Mammary epithelial cell (primary cell): ENCODE measurements around the gene RCC1.

Source experiments
- EZH2 ChIP-seq: IDR thresholded peaks from 2 replicates; pipeline ENCODE4 v1.6.1; 2012; ENCODE audit warnings: low read length, inconsistent platforms, borderline replicate concordance
- TF ChIP-seq, protein P1 (sequence below), 2 donors: IDR thresholded peaks in 1 of 2; conservative IDR thresholded peaks in 1 of 2; 2 replicates each; pipeline ENCODE4 v1.5.1; 2011 to 2012; ENCODE audit warnings: inconsistent platforms in 2 of 2, low read length in 2 of 2, mild to moderate bottlenecking in 2 of 2, control low read depth in 1 of 2, low read depth in 1 of 2; ENCODE audit not compliant: insufficient read depth in 1 of 2; ENCODE audit errors: extremely low read depth in 1 of 2

DNA sequence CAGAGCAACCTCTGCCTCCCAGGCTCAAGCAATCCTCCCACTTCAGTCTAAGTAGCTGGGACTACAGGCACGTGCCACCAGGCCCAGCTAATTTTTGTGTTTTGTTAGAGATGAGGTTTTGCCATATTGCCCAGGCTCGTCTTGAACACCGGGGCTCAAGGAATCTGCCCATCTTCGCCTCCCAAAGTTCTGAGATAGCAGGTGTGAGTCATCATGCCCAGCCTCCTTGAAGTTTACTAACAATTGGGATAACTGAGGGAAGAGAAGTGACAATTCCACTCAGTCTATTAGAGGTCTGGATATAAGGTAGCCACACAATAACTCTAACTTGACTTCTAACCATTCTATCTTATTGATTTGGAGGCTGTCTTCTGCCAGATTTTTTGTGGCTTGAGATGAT, 6.3 kb upstream of the RCC1 start:
- no peak for TF ChIP-seq EZH2
- TF ChIP-seq, protein P1, sequence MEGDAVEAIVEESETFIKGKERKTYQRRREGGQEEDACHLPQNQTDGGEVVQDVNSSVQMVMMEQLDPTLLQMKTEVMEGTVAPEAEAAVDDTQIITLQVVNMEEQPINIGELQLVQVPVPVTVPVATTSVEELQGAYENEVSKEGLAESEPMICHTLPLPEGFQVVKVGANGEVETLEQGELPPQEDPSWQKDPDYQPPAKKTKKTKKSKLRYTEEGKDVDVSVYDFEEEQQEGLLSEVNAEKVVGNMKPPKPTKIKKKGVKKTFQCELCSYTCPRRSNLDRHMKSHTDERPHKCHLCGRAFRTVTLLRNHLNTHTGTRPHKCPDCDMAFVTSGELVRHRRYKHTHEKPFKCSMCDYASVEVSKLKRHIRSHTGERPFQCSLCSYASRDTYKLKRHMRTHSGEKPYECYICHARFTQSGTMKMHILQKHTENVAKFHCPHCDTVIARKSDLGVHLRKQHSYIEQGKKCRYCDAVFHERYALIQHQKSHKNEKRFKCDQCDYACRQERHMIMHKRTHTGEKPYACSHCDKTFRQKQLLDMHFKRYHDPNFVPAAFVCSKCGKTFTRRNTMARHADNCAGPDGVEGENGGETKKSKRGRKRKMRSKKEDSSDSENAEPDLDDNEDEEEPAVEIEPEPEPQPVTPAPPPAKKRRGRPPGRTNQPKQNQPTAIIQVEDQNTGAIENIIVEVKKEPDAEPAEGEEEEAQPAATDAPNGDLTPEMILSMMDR (conservative IDR thresholded peaks at IDR 0.05 in 1 of 2, IDR thresholded peaks at IDR 0.05 in 1 of 2; ENCODE audit: extremely low read depth in 1 of 2, insufficient read depth in 1 of 2, low read depth in 1 of 2, low read length in 2 of 2) = no peak
